Transverse colon (tissue), 4 donors: ENCODE results near the gene SOD3.

ENCODE experiments used
- CTCF ChIP-seq, 5 experiments: fragments of 200-600 bp in 3 of 5; fragments of 450-650 bp in 2 of 5; sonication (generic) in 3 of 5; IDR thresholded peaks; 1 replicate in 2 of 5; 2 replicates in 3 of 5; pipeline ENCODE4 v1.5.1; 2016 to 2017; ENCODE audit warnings: antibody characterized with exemption in 5 of 5, inconsistent platforms in 3 of 5, mild to moderate bottlenecking in 2 of 5, moderate library complexity in 1 of 5
- EP300 ChIP-seq: sonication (generic); formaldehyde crosslinking; IDR thresholded peaks from one replicate; pipeline ENCODE4 v1.6.1; 2017; ENCODE audit warnings: antibody characterized with exemption, low read depth
- POLR2A ChIP-seq: fragments of 450-650 bp; IDR thresholded peaks from one replicate; pipeline ENCODE4 v1.6.1; 2016; ENCODE audit warnings: antibody characterized with exemption, mild to moderate bottlenecking, moderate library complexity
- POLR2AphosphoS5 ChIP-seq, 3 donors: sonication (generic); formaldehyde crosslinking; IDR thresholded peaks; one replicate each; pipeline ENCODE4 v1.6.1; 2016; ENCODE audit warnings: antibody characterized with exemption in 3 of 3

GRCh38 chr4:24837336-24837735, 42.0 kb downstream of the SOD3 start:
- TF ChIP-seq CTCF (IDR thresholded peaks at IDR 0.05) (no peak), POLR2A (no peak), EP300 (no peak), POLR2AphosphoS5 (IDR thresholded peaks at IDR 0.05) (no peak)
